TTC549 (cell line): ENCODE results near the gene GPD2.

Experiments
- FAIRE-seq: peaks from 2 replicates; lab custom pipeline; 2012; peaks lifted over from hg19 to GRCh38; lab: Jason Lieb, UNC

GPD2 gene

DNA sequence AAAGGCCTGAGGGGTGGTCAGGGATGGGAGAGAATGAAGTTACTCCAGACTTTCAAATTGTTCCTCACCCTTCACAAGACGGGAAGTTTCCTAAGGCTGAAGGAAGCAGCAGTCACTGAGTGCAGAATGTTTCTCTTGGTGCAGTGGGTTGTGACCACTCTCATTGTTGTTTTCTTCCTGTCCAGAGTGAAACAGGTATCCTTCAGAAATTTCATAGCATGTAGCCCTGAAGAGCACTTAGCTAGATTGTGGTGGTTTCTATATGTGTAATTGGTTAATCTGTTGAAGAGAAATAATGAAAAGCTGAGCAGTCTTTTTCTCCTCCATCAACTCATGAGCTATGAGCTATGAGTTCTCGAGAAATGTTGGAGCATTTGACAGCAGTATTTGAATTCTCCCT lies 96.8 kb downstream of the GPD2 start:
- FAIRE-seq: no peak

DNA sequence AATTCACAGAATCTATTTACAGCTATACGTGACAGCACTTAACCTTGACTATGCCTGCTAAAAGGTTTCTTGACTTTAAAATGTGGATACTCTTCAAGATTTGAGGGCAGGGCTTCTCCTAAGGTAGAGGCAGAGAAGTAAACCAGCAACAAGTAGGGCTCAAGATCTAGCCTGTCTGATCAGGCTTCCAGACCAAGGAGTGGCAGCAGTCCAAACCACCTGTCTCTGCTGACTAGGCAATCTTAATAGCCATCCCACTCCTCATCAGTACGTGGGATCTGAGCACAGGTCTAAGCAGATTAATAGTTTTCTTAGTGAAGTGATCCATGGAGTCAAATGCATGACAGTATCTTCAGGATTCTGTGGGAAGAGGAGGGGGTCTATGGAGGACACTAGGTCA lies 100.4 kb downstream of the GPD2 start:
- FAIRE-seq: no peak

DNA sequence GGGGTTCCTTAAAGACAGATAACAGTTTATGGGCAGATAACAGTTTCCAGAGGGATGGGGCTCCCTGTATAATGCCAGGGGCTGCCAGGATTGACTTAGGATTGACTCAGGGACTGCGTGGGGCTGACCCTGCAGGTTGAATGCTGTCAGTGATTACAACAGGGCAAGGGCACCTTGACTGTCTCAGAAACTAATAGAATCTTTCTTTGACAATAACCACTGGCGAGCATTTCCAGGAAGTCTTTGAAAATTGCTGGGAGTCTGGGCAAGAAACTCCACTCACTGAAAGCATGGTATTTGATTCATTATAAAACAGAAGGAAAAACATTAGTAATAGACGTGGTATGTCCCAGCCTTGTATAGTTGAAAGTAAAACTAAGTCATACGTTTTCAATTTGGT lies 101.0 kb downstream of the GPD2 start:
- FAIRE-seq: no peak

DNA sequence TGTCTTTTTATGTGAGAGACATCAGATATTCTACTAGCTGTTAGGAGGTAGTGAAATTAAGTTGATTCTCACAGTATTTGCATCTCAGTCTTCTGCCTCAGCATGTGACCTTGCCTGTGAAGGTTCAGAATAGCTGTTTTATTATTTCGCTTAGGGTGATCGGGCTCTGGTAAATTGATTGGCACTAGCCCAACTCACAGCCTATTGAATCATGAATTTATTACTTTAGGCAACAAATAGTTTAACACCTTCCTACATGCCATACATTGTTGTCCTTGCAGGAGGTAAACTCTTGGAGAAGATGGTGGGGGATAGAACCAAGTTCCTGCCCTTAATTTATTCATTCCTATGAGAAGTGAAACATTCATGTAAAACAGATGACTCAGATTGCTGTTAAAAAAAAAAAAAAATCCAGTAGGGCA lies 101.9 kb downstream of the GPD2 start:
- FAIRE-seq: no peak

DNA sequence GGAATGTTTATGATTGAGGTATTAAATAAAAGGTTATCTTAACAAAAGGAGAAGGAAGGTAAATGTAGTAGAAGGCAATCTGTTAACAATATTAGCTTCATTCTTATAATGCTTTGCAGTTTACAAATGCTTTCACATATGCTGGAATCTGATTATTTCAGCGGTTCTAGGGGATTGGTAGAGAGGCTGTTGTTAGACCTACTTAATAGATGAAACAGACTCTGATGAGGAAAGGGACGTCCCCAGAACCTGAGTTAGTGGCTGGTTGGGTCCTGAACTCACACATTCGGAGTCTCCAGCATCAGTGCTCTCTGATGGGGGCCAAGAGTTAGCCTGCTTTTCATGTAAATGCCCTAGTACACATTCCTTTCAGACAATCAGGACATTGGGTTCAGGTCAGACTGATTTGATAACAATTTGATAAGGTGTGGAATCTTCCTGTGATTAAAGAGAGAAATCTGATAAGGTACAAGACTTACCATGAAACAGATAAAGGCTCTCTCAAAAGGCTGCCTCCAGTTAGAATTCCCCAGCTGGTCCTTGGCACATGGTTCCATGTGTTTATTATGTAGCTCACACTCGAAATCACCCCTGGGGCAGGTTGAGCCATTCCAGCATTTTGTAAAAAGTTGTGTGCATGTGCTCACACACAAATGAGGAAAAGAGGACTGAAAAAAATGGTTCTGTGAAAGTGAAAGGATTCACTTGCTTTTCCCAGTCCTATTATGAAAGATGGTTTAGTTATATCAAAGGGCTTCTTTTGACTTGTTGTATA lies 103.1 kb downstream of the GPD2 start:
- FAIRE-seq: no peak

DNA sequence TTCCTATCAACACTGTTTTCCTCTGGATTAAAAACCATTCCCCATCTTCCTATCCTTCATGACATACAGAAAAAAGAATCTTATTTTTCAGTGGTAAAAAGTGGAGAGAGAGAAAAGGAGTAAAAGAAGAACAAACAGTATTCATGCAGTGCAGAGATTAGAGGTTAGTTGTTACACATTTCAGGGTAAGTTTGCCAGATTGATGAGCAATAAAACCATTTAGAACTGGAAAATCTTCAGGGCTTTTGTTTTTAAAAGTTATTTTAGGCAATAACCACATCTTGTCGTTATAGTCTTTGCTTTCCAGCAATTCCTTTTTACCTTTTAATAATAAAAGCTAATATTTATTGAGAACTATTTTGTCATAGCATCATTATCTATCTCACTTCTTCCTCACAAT lies 104.5 kb downstream of the GPD2 start:
- no peak for FAIRE-seq

DNA sequence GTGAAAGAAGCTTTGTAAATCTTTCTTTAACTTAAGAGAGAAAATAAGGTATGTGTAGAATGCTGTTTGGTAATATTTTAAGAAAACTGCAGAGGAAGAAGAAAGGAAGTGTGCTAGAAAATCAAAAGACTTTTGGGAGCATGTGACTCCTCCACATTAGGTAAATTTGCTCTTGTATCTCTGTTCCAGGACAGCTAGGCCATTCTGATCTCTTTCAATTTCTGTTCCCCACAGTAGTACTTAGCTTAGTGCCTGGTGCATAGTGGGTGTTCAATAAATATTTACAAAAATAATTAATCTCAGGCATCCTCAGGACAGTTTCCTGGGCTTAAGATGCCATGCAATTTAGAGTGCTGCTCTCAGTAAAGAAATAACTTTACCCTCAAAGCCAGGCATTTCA lies 105.0 kb downstream of the GPD2 start:
- FAIRE-seq: no peak

DNA sequence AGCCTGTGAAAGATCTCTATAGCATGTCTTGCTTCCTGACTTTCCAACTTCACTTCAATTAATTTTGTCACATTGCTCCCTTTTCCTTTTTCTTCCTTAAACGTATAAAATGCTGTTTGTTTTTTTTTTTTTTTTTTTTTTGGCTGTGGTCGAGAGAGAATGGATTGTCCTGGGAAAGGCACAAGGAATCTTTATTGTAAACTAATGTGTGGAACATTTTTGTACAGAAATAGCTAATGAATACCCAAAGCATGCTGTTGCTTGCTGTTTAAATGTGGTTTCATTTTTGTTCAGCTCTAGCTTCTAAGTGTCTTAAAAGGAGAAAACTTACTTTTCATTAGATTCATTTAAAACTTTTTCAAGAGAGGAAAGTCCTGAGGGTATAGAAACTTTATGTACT lies 105.5 kb downstream of the GPD2 start:
- no peak for FAIRE-seq

DNA sequence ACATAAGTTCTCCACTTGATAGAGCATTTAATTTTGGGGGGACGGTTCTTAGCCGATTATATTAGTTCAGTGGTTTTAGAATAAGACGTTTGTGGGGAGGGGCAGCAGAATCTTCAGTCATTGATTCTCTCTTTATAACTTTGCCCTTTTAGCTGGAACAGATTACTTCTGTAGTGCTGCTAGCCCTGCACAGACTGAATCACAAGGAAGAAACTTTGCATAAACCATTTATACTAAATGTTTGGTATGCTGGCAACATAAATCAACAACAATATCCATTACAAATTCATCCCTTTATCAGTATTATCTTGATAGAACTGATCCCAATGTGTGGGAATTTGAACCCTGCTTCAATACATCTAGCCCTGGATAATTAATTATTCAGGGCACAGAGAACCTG lies 112.2 kb downstream of the GPD2 start:
- FAIRE-seq: no peak

DNA sequence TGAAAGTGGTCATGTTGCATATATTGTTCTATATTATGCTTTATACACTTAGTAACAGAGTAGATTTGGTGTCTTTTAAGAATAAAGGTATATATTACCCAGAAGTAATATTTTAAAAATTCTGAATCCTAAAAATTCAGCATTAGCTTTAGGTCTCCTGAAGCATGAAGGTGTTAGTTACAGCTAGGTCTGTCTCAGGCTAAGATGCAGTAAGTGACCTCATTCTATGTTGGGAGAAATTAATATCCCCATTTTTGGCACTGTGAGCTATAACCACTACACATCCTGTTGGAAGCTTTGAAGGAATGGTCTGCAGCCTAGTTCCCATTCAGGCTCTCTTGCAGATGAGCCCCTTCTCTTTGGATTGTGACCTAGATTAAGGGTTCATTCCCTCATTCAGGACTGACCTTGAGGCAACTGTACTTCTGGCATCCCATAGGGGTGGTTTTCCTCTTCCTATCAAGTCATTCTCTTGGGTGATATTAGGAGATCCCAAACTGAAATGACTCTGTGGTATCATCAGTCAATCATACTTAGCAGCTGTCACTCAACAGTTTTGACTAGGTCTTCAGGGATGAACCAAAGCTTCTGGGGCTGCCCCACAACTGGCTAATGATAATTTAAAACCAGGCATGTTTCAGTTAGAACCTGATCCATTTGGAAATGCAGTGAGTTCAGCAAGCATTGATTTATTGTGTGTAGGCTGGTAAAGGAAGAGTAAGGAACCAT lies 117.7 kb downstream of the GPD2 start:
- FAIRE-seq: no peak

DNA sequence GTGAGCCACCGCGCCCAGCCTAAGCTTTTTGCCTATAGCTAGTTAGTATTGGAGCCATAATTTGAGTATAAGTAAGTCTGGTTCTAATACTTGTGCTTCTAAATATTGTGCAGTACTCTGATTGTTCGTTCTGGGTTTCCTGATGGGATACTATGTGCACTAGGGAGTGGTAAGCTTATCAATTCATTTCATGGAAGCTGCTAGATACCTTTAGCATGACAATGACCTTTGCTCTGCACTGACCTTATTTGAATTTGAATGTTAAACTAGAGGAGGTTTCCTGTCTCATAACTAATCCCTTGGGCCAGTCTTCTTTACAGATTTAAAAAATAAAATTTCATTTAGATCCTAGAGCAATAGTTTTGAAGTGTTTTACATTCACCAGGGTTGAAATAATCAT lies 125.1 kb downstream of the GPD2 start:
- FAIRE-seq: no peak

DNA sequence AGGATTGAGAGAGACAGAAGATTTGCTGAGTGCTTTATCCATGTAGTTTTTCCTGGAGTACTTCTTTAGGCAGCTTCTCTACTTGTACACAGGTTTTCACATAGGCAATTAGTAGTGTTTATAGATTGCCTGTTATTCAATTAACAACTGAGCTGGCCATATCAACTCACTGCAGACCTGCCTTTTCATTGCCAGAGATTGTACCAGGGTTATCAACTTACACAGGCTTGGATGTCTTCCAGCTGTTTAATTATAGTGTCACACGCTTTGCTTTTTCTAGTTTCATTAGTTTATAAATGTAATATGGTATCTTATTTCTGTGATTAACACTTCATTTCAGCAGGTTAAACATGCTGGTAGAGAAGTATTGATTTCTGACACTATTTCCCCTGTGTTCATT lies 125.9 kb downstream of the GPD2 start:
- no peak for FAIRE-seq

DNA sequence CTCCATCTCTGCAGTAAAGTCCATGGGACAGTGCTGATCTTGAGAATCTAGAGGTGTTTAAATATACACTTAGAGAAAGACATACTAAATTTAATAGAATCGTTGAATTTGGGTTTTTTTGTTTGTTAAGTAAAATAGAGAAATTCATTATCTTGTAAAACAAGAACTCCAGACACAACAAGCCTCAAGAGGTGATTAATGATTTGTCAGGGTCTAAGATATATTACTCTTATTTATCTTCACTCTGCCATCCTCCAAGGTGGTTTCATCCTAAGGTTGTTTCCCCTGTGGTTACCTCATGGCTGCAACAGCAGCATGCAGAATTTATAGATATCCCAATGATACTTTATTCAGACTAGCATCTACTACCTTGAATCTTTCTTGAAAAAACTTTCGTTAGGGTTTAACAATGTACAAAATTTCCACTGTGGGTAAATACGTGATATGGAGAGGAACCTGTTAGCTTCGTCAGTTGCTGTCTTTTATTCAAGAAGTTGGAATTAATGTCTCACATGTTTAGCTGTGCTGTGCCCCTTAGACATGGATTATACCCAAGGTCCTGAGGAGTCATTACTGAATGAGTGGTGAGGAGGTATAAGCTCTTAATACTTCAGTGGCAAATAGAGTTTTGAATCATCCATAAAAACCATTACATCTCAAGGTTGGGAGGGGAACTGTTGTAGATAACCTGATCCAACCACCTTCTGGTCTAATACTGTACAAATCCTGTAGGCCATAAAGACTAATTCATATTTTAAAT lies 128.0 kb downstream of the GPD2 start:
- FAIRE-seq: no peak

DNA sequence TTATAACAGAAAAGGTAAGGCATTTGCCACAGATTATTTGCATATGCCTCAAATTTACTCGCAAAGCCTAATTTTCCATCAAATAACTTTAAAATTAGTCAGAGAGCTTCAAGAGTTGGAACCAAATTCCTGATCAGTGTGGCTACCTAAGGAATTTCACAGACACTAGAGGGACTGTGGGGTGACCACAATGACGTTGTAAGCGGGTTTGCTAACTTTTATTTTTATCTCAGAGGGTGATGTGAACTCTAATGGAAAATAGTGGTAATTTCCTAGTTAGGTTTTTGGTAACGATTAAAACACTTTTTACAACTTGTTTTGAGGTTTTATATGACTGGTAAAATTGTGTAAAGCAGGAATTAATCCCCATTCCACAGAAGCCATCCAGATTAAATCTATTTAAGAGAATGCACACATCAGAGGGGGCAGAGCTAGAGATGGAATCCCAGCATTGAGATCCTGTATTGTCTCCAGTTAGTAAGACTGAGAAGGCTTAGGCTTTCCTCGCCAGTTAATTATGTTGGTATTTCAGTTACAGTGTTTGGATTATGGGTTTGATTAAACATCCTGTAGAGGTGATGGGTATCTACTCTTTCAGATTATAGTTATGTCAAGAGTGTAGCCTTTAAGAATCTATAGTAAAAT lies 129.0 kb downstream of the GPD2 start:
- no peak for FAIRE-seq

DNA sequence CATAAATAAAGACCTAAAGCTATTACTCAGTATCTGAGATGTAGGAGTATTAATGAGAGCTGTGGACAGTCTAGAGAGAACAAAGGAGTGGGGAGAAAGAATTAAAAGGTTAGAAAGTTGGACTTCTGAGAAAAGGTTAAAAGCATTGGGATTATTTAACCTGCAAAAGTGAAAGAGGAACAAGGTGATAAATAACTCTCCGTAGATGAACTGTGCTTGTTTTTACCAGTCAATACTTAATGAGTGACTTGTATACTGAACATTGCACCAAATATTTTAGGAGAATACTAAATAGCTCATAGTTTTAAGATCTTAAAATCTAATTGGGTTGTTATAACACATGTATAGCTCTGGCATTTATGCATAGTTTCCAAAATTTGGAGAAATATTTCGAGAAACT lies 137.5 kb downstream of the GPD2 start:
- no peak for FAIRE-seq

DNA sequence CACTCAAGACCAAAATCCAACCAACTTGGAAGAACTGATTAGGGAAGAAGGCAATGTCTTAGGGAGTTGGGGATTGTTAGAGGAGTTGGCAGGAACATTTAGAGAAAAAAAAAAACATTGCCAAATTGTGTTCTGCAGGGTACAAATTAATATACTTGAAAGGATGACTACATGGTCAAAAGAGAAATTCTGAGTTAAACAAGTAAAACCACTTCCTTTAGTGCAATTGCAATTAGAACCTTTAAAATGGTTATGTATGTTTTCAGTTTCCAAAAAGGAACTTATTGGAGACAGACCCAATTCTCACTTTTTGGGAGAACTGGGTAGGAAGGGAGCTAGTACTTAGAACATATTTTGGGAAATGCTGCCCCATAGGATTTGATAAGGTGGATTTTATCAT lies 137.9 kb downstream of the GPD2 start:
- FAIRE-seq: no peak

DNA sequence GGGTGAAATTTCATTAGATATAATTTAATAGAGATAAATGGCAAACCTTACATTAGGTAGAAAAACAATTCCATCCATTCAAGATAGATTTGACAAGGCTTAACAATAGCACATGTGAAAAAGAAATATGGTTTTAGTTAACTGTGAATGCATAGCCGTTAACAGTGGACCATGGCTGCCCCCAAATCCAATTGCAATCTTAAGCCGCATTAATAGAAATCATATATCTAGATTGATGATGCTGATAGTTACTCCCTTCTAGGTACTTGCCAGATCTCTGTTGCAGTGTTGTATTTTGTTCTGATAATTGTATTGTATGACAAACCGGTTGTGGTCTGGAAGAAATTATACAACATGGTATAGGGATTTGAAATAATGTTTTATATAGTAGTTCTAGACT lies 139.8 kb downstream of the GPD2 start:
- FAIRE-seq: no peak

DNA sequence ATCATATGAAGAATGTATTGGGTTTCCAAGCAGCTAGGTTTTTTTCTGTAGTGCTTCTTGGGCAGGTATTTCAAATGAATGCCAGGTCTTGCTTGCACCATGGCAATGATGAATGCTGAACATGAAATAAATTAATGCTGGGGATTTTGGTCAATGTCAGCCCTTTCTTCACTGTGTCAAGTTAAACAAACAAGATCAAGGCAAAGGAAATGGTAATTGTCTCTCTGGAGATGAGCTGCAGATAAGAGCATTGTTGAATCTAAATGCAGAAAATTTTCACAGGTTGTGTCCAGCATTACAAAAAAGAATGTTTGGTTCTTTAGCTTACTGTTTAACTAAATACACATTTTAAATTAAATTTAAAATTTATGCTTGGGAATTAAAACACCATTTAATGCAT lies 144.3 kb downstream of the GPD2 start:
- FAIRE-seq: no peak

DNA sequence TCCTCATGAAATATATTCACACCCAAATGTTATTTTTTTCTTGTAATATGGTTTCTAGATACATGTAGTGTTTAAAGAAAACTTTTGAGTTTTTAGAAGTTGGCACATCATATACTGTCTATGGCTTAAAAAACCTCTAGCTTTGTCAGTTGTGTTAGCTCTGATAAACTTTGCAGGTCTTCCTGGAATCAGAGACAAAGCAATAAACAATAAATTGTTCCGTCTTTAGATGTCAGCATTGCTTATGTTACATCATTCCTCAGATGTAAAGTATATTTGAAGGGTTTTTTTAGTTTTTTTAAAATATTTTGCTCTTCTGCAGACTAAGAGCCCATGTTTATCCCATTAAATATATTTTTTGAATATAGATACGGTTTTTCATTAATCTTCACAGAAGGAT lies 145.1 kb downstream of the GPD2 start:
- FAIRE-seq: no peak

DNA sequence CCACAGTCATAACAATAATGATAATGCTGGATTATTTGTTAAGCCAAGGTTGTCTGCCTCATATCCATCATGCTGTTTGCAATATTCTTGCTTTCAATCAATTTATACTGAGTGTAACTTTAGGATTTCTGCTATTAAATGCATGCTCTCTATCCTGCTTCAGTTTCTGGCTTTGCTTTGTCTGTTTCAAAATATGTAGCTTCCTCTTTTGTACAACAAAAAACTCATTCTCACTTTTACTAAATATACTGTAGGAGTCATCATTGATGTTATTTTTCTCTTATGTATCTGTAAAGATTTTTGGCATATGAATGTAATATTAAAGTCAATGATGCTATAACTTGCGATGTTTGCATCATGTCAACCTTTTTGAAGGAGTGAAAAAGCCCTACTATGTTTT lies 149.3 kb downstream of the GPD2 start:
- FAIRE-seq: no peak

DNA sequence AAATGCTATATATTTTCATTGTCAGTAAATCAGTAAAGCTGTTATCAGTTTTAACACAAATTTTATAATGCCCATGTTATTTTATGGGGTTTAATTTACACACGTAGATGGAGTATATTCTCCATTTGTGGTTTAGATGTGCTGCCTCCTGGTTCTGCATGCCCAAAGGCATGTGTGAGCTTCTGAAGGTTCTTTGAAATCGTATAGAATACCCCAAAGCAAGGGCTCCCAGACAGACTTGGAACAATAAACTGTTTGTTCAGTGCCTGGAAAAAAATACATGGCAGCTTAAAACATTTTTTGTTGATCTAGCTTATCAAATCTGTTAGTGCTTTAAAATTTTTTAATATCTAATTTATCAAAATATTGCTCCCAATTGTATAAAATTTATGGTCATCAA lies 150.4 kb downstream of the GPD2 start:
- no peak for FAIRE-seq

DNA sequence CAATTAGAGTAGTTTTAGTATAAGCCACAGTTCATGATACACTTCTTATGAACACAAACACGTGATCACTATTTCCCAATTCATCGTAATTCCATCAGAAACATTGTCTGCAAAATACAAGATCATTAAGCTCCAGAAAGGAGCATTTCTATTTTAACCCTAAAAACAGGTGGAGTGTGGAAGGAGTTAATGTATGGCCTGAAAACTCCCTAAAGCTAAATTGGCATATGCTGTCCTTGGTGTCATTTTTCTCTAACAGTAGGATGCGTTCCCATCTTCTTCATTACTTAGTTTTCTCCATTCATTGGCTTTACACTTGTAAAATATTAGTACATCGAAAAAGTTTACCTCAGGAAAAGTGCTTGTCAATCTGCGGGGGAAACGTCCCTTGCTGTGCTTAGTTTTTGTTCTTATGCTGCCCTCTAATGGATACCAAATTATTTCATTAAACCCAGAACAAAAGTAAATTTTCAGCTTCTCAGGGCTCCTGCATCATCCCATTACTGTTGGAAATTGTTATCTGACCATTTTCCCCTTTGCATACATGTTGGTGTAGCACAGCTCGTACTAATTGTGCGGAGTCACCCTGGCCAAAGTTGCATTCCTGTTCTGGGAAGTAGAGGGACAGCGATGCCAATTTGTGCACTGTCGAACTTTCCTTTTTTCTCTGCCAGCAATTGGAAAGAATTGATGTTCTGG lies 153.4 kb downstream of the GPD2 start:
- peak; percentile 58 for FAIRE-seq
